Measurements from ENCODE around the gene OR1F1. TPM values are rescaled to one million over a fixed set of nuclear protein-coding genes. Genes with fewer than 3 reads are reported as not detected.

Gene OR1F1
- total and polyA plus RNA-seq, 2 experiments from 2014 or later: 0.38 TPM; not detected in 1

DNA sequence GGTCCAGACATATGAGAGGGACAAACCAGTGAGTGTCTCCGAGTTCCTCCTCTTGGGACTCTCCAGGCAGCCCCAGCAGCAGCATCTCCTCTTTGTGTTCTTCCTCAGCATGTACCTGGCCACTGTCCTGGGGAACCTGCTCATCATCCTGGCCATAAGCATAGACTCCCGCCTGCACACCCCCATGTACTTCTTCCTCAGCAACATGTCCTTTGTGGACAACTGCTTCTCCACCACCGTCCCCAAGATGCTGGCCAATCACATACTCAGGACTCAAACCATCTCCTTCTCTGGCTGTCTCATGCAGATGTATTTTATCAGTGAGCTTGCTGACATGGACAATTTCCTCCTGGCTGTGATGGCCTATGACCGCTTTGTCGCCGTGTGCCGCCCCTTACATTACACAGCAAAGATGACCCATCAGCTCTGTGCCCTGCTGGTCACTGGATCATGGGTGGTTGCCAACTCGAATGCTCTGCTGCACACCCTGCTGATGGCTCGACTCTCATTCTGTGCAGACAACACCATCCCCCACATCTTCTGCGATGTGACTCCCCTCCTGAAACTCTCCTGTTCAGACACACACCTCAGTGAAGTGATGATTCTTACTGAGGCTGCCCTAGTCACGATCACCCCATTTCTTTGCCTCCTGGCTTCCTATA lies 27.7 kb downstream of the OR1F1 start:
- Histone ChIP-seq H3K27me3 (ENCODE audit: insufficient read depth) (no peaks in the 10 kb centered on the region), H3K4me1 (ENCODE audit: insufficient read depth) (no peaks in the 10 kb centered on the region), H2AFZ (no peak overlapping the region), H3K79me2 (replicated peaks; ENCODE audit: insufficient read depth) (no peaks in the 10 kb centered on the region), H3F3A (replicated peaks; ENCODE audit: low read depth) (no peaks in the 10 kb centered on the region), H3K27ac (ENCODE audit: low read depth) (no peak overlapping the region), H4K20me1 (replicated peaks; ENCODE audit: insufficient read depth) (no peaks in the 10 kb centered on the region), H3K4me2 (no peak overlapping the region), H3K4me3 (no peak overlapping the region), H3K9me2 (ENCODE audit: insufficient read depth) (0 out of 2 replicates have a peak, but pooled peaks cover 11% of the 10 kb centered on the region), H3K36me3 (ENCODE audit: insufficient read depth) (no peaks in the 10 kb centered on the region)
- peaks cover 26% of the 10 kb centered on the region for H3K36me3 Mint-ChIP-seq (ENCODE audit: low read depth)
- no peak for DNase-seq (ENCODE audit: low spot score)
- H3K27ac Mint-ChIP-seq: no peak overlapping the region
- H3K4me1 Mint-ChIP-seq: no peaks in the 10 kb centered on the region
- no peak overlapping the region for H3K4me3 Mint-ChIP-seq
- peaks cover 78% of the 10 kb centered on the region for H3K9me3 Mint-ChIP-seq
- no peak for ATAC-seq
- peaks cover 2% of the 10 kb centered on the region for H3K27me3 Mint-ChIP-seq (ENCODE audit: insufficient read depth, low read depth, poor library complexity)
- TF ChIP-seq EZH2 (IDR thresholded peaks at IDR 0.05; ENCODE audit: low read depth, unreplicated experiment): no peak
- TF ChIP-seq POLR2AphosphoS5 (IDR thresholded peaks at IDR 0.05; ENCODE audit: low read depth): no peak

DNA sequence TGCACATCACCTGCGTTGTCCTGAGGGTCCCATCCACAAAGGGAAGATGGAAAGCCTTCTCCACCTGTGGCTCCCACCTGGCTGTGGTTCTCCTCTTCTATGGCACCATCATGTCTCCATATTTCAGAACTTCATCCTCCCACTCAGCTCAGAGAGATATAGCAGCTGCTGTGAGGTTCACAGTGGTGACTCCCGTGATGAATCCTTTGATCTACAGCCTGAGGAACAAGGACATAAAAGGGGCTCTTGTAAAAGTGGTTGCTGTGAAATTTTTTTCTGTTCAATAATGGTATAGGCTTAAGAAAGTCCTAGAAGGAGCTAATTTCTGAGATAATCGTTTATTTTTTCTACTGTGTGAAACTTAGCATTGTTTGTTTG lies 28.2 kb downstream of the OR1F1 start:
- ATAC-seq (no peak), DNase-seq (ENCODE audit: low spot score) (no peak)
- no peak overlapping the region for H2AFZ ChIP-seq
- TF ChIP-seq ZNF114 (CRISPR knock-in tag; IDR thresholded peaks at IDR 0.05): no peak
- no peak for TF ChIP-seq EZH2 (IDR thresholded peaks at IDR 0.05; ENCODE audit: low read depth, unreplicated experiment)
- TF ChIP-seq, protein P1, sequence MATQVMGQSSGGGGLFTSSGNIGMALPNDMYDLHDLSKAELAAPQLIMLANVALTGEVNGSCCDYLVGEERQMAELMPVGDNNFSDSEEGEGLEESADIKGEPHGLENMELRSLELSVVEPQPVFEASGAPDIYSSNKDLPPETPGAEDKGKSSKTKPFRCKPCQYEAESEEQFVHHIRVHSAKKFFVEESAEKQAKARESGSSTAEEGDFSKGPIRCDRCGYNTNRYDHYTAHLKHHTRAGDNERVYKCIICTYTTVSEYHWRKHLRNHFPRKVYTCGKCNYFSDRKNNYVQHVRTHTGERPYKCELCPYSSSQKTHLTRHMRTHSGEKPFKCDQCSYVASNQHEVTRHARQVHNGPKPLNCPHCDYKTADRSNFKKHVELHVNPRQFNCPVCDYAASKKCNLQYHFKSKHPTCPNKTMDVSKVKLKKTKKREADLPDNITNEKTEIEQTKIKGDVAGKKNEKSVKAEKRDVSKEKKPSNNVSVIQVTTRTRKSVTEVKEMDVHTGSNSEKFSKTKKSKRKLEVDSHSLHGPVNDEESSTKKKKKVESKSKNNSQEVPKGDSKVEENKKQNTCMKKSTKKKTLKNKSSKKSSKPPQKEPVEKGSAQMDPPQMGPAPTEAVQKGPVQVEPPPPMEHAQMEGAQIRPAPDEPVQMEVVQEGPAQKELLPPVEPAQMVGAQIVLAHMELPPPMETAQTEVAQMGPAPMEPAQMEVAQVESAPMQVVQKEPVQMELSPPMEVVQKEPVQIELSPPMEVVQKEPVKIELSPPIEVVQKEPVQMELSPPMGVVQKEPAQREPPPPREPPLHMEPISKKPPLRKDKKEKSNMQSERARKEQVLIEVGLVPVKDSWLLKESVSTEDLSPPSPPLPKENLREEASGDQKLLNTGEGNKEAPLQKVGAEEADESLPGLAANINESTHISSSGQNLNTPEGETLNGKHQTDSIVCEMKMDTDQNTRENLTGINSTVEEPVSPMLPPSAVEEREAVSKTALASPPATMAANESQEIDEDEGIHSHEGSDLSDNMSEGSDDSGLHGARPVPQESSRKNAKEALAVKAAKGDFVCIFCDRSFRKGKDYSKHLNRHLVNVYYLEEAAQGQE (IDR thresholded peaks at IDR 0.05; ENCODE audit: unreplicated experiment): no peak
- H3K9me3 Mint-ChIP-seq: peaks cover 80% of the 10 kb centered on the region
- H3K36me3 ChIP-seq (ENCODE audit: insufficient read depth): no peaks in the 10 kb centered on the region
- no peaks in the 10 kb centered on the region for H4K20me1 ChIP-seq (replicated peaks; ENCODE audit: insufficient read depth)
- H3K4me2 ChIP-seq: no peak overlapping the region
- 0 out of 2 replicates have a peak, but pooled peaks cover 11% of the 10 kb centered on the region for H3K9me2 ChIP-seq (ENCODE audit: insufficient read depth)
- H3K4me3 ChIP-seq: no peak overlapping the region
- no peaks in the 10 kb centered on the region for H3K4me1 Mint-ChIP-seq
- peaks cover 6% of the 10 kb centered on the region for H3K27me3 Mint-ChIP-seq (ENCODE audit: insufficient read depth, low read depth, poor library complexity)
- H3K27ac ChIP-seq (ENCODE audit: low read depth): no peak overlapping the region
- no peak overlapping the region for H3K4me3 Mint-ChIP-seq
- no peaks in the 10 kb centered on the region for H3K4me1 ChIP-seq (ENCODE audit: insufficient read depth)
- peaks cover 31% of the 10 kb centered on the region for H3K36me3 Mint-ChIP-seq (ENCODE audit: low read depth)
- no peaks in the 10 kb centered on the region for H3F3A ChIP-seq (replicated peaks; ENCODE audit: low read depth)
- H3K27ac Mint-ChIP-seq: no peak overlapping the region
- H3K27me3 ChIP-seq (ENCODE audit: insufficient read depth): no peaks in the 10 kb centered on the region
- no peaks in the 10 kb centered on the region for H3K79me2 ChIP-seq (replicated peaks; ENCODE audit: insufficient read depth)

DNA sequence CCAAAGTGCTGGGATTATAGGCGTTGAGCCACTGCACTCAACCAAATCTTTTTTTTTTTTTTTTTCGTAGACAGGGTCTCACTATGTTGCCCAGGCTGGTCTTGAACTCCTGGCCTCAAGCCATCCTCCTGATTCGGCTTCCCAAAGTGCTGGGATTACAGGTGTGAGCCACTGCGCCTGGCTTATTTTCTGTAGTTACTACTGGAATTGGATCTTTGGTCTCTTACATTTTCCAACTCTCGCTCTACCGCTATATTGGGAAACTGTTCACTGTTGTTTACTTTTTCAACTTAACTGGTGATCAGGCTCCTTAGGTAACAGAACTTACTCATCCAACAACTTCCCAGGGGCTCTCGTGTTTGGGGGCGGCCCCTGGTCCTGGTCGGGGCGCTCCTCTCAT lies 32.8 kb downstream of the OR1F1 start:
- H3K9me2 ChIP-seq (ENCODE audit: insufficient read depth): 0 out of 2 replicates have a peak, but pooled peaks cover 8% of the 10 kb centered on the region
- H2AFZ ChIP-seq: no peak overlapping the region
- H3K36me3 ChIP-seq (ENCODE audit: insufficient read depth): peaks cover 31% of the 10 kb centered on the region
- H3K27me3 ChIP-seq (ENCODE audit: insufficient read depth): no peaks in the 10 kb centered on the region
- no peak overlapping the region for H3K27ac ChIP-seq (ENCODE audit: low read depth)
- no peak overlapping the region for H3K4me3 Mint-ChIP-seq
- H3K4me2 ChIP-seq: no peak overlapping the region
- no peak overlapping the region for H3K27ac Mint-ChIP-seq
- no peaks in the 10 kb centered on the region for H3K4me1 Mint-ChIP-seq
- no peak overlapping the region for H3K4me3 ChIP-seq
- TF ChIP-seq POLR2AphosphoS5 (IDR thresholded peaks at IDR 0.05; ENCODE audit: low read depth) (no peak), ZNF114 (CRISPR knock-in tag; IDR thresholded peaks at IDR 0.05) (no peak)
- TF ChIP-seq, protein P2, sequence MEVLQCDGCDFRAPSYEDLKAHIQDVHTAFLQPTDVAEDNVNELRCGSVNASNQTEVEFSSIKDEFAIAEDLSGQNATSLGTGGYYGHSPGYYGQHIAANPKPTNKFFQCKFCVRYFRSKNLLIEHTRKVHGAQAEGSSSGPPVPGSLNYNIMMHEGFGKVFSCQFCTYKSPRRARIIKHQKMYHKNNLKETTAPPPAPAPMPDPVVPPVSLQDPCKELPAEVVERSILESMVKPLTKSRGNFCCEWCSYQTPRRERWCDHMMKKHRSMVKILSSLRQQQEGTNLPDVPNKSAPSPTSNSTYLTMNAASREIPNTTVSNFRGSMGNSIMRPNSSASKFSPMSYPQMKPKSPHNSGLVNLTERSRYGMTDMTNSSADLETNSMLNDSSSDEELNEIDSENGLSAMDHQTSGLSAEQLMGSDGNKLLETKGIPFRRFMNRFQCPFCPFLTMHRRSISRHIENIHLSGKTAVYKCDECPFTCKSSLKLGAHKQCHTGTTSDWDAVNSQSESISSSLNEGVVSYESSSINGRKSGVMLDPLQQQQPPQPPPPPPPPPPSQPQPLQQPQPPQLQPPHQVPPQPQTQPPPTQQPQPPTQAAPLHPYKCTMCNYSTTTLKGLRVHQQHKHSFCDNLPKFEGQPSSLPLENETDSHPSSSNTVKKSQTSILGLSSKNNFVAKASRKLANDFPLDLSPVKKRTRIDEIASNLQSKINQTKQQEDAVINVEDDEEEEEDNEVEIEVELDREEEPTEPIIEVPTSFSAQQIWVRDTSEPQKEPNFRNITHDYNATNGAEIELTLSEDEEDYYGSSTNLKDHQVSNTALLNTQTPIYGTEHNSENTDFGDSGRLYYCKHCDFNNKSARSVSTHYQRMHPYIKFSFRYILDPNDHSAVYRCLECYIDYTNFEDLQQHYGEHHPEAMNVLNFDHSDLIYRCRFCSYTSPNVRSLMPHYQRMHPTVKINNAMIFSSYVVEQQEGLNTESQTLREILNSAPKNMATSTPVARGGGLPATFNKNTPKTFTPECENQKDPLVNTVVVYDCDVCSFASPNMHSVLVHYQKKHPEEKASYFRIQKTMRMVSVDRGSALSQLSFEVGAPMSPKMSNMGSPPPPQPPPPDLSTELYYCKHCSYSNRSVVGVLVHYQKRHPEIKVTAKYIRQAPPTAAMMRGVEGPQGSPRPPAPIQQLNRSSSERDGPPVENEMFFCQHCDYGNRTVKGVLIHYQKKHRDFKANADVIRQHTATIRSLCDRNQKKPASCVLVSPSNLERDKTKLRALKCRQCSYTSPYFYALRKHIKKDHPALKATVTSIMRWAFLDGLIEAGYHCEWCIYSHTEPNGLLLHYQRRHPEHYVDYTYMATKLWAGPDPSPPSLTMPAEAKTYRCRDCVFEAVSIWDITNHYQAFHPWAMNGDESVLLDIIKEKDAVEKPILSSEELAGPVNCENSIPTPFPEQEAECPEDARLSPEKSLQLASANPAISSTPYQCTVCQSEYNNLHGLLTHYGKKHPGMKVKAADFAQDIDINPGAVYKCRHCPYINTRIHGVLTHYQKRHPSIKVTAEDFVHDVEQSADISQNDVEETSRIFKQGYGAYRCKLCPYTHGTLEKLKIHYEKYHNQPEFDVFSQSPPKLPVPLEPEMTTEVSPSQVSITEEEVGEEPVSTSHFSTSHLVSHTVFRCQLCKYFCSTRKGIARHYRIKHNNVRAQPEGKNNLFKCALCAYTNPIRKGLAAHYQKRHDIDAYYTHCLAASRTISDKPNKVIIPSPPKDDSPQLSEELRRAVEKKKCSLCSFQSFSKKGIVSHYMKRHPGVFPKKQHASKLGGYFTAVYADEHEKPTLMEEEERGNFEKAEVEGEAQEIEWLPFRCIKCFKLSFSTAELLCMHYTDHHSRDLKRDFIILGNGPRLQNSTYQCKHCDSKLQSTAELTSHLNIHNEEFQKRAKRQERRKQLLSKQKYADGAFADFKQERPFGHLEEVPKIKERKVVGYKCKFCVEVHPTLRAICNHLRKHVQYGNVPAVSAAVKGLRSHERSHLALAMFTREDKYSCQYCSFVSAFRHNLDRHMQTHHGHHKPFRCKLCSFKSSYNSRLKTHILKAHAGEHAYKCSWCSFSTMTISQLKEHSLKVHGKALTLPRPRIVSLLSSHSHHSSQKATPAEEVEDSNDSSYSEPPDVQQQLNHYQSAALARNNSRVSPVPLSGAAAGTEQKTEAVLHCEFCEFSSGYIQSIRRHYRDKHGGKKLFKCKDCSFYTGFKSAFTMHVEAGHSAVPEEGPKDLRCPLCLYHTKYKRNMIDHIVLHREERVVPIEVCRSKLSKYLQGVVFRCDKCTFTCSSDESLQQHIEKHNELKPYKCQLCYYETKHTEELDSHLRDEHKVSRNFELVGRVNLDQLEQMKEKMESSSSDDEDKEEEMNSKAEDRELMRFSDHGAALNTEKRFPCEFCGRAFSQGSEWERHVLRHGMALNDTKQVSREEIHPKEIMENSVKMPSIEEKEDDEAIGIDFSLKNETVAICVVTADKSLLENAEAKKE (CRISPR knock-in tag; IDR thresholded peaks at IDR 0.05): no peak
- ATAC-seq: no peak
- H4K20me1 ChIP-seq (replicated peaks; ENCODE audit: insufficient read depth): no peaks in the 10 kb centered on the region
- DNase-seq (ENCODE audit: low spot score): no peak
- no peaks in the 10 kb centered on the region for H3K79me2 ChIP-seq (replicated peaks; ENCODE audit: insufficient read depth)
- H3K9me3 Mint-ChIP-seq: peaks cover 82% of the 10 kb centered on the region
- H3K4me1 ChIP-seq (ENCODE audit: insufficient read depth): no peaks in the 10 kb centered on the region
- no peaks in the 10 kb centered on the region for H3F3A ChIP-seq (replicated peaks; ENCODE audit: low read depth)
- peaks cover 6% of the 10 kb centered on the region for H3K27me3 Mint-ChIP-seq (ENCODE audit: insufficient read depth, low read depth, poor library complexity)
- H3K36me3 Mint-ChIP-seq (ENCODE audit: low read depth): peaks cover 59% of the 10 kb centered on the region
